SK-N-SH treated with all-trans-retinoic acid at 6 μM for 48 hours (cell line): ENCODE measurements around the gene GRK2.

Experiments
- ATAC-seq: fragments of 200-7000 bp; cut with Tn5 transposase; 3 replicates; pipeline ENCODE4 v1.9.1; 2020; ENCODE audit warnings: mild to moderate bottlenecking, moderate library complexity
- BACH2 ChIP-seq: fragments of 250-450 bp; sonication (Bioruptor Pico); IDR thresholded peaks from 2 replicates; pipeline ENCODE4 v1.9.0; 2021; ENCODE audit warnings: mild to moderate bottlenecking, borderline replicate concordance
- CREB5 ChIP-seq: fragments of 250-450 bp; sonication (Bioruptor Pico); IDR thresholded peaks from 2 replicates; pipeline ENCODE4 v1.5.1; 2020; ENCODE audit warnings: low read depth, mild to moderate bottlenecking, moderate library complexity
- ESRRG ChIP-seq: fragments of 250-450 bp; sonication (Bioruptor Pico); IDR thresholded peaks from 2 replicates; pipeline ENCODE4 v1.6.1; 2021; ENCODE audit warnings: mild to moderate bottlenecking
- GLIS3 ChIP-seq: fragments of 250-450 bp; sonication (Bioruptor Pico); IDR thresholded peaks from 2 replicates; pipeline ENCODE4 v1.5.0; 2020; ENCODE audit warnings: mild to moderate bottlenecking, moderate library complexity
- ISL1 ChIP-seq: fragments of 250-450 bp; sonication (Bioruptor Pico); IDR thresholded peaks from 2 replicates; pipeline ENCODE4 v2.1.2; 2022; ENCODE audit warnings: mild to moderate bottlenecking, moderate library complexity
- POU6F1 ChIP-seq: fragments of 250-450 bp; sonication (Bioruptor Pico); IDR thresholded peaks from 2 replicates; pipeline ENCODE4 v1.8.0; 2021; ENCODE audit warnings: low read depth, mild to moderate bottlenecking, moderate library complexity, borderline replicate concordance
- RARB ChIP-seq: fragments of 250-450 bp; sonication (Bioruptor Pico); IDR thresholded peaks from 2 replicates; pipeline ENCODE4 v1.8.0; 2021; ENCODE audit warnings: mild to moderate bottlenecking, moderate library complexity
- SNAI2 ChIP-seq: fragments of 250-450 bp; sonication (Bioruptor Pico); IDR thresholded peaks from 2 replicates; pipeline ENCODE4 v1.5.0; 2020; ENCODE audit warnings: mild to moderate bottlenecking, moderate library complexity
- TCF4 ChIP-seq: fragments of 250-450 bp; sonication (Bioruptor Pico); IDR thresholded peaks from 2 replicates; pipeline ENCODE4 v1.8.0; 2021; ENCODE audit warnings: mild to moderate bottlenecking, moderate library complexity, borderline replicate concordance
- TOX ChIP-seq: fragments of 250-450 bp; sonication (Bioruptor Pico); IDR thresholded peaks from 2 replicates; pipeline ENCODE4 v1.8.0; 2021; ENCODE audit warnings: mild to moderate bottlenecking, moderate library complexity, borderline replicate concordance
- TSHZ2 ChIP-seq: fragments of 250-450 bp; sonication (Bioruptor Pico); IDR thresholded peaks from 2 replicates; pipeline ENCODE4 v1.5.0; 2020; ENCODE audit warnings: mild to moderate bottlenecking, moderate library complexity
- ZC3H10 ChIP-seq: fragments of 250-450 bp; sonication (Bioruptor Pico); IDR thresholded peaks from 2 replicates; pipeline ENCODE4 v1.5.1; 2021; ENCODE audit warnings: mild to moderate bottlenecking, moderate library complexity
- ZFP3 ChIP-seq: fragments of 250-450 bp; sonication (Bioruptor Pico); IDR thresholded peaks from 2 replicates; pipeline ENCODE4 v1.5.0; 2020; ENCODE audit warnings: mild to moderate bottlenecking, moderate library complexity
- ZNF565 ChIP-seq: fragments of 450-650 bp; formaldehyde crosslinking; conservative IDR thresholded peaks from 2 replicates; pipeline ENCODE4 v1.5.0; 2020; ENCODE audit warnings: low read depth, mild to moderate bottlenecking, moderate library complexity
- ZNF70 ChIP-seq: fragments of 450-650 bp; formaldehyde crosslinking; IDR thresholded peaks from 2 replicates; pipeline ENCODE4 v1.5.0; 2020; ENCODE audit warnings: mild to moderate bottlenecking, moderate library complexity
- ZNF8 ChIP-seq: fragments of 450-650 bp; formaldehyde crosslinking; IDR thresholded peaks from 2 replicates; pipeline ENCODE4 v1.5.0; 2020; ENCODE audit warnings: mild to moderate bottlenecking, moderate library complexity
- TF ChIP-seq, protein P1 (sequence below): fragments of 250-450 bp; sonication (Bioruptor Pico); IDR thresholded peaks from 2 replicates; pipeline ENCODE4 v1.8.0; 2020; ENCODE audit warnings: mild to moderate bottlenecking, moderate library complexity, borderline replicate concordance
- TF ChIP-seq, protein P2 (sequence below): fragments of 250-450 bp; sonication (Bioruptor Pico); IDR thresholded peaks from 2 replicates; pipeline ENCODE4 v1.5.1; 2021; ENCODE audit warnings: mild to moderate bottlenecking, moderate library complexity

Gene GRK2

DNA sequence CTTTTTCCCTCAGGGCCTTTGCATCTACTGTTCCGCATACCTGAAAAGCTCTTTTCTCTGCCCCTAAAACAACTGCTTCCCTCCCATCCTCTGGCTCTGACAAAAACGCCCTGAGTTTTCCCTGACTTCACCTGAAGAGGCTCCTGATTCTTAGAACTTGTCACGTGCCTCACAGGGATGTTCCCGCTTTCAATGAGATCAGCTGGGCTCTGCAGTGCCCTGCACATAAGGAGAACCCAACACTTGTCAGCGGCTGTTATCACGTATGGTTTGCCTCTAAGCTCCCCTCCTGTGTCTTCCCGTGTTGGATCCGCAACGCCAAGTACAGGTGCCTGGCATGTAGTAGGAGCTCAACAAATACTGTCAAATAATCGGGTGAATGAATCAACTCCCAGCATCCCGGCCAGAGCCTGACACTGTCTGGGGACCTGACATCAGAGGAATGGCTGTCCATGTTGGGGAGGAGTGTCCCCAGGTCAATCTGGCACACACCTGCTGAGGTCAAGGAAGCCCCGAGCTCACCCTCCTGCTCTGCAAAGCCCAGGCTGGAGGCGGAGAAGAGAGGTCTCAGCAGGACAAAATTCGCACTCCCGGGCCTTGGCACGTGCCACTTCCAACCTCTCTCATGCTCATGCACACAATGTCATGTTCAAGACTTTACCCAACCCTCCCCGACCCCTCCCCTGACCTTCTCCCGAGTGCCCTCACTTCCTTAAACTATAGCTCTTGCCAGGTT lies 4.2 kb upstream of the GRK2 start:
- ATAC-seq: peak; percentile 1; the same call in 2 of the 3 replicates
- TF ChIP-seq, protein P1, sequence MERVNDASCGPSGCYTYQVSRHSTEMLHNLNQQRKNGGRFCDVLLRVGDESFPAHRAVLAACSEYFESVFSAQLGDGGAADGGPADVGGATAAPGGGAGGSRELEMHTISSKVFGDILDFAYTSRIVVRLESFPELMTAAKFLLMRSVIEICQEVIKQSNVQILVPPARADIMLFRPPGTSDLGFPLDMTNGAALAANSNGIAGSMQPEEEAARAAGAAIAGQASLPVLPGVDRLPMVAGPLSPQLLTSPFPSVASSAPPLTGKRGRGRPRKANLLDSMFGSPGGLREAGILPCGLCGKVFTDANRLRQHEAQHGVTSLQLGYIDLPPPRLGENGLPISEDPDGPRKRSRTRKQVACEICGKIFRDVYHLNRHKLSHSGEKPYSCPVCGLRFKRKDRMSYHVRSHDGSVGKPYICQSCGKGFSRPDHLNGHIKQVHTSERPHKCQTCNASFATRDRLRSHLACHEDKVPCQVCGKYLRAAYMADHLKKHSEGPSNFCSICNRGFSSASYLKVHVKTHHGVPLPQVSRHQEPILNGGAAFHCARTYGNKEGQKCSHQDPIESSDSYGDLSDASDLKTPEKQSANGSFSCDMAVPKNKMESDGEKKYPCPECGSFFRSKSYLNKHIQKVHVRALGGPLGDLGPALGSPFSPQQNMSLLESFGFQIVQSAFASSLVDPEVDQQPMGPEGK: no peak
- TF ChIP-seq TOX (CRISPR knock-in tag) (no peak), RARB (CRISPR knock-in tag) (no peak), BACH2 (CRISPR knock-in tag) (no peak), ZC3H10 (CRISPR knock-in tag) (no peak), ESRRG (CRISPR knock-in tag) (no peak), ZFP3 (CRISPR knock-in tag) (no peak), CREB5 (CRISPR knock-in tag) (no peak), TCF4 (no peak), ZNF70 (CRISPR knock-in tag) (no peak)

DNA sequence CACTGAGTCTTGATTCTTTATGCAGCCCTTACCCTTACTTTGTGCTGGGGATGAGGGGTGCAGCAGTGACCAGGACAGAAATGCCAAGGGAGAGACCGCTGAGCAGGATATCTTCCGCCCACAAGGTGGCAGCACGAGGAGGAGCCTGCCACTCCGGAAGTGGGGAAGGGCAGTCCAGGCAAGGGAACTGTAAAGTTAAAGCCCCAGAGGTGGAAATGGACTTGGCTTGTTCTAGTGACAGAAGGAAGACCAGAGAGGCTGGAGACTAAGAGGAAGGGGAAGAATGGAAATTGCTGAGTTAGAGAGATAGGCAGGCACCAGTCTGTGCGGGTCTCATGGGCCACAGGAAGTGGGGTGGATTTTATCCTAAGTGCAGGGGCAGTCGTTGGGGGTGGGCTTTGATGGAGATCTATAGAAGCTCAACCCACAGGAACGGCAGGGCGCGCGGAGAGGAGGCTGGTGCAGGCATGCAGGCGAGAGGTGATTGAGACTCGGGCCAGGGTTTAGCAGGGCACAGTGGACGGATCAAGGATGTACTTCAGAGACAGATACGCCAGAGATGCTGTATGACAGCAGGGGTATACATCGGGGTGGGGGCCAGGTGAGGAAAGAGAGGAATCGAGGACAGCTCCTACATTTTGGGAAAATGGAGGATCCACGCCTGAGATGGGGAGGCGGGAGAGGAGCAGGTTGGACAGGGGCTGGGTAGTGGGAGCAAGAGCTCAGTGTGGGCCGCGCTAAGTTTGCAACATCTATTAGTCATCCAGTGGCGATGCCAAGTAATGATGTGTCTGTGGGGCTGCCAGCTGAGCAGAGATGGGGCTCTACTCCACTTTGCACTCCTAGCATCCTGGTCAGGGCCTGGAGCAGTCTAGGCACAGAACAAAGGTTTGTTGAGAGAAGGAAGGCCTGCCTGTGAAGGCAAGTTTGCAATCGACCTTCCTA lies 3.3 kb upstream of the GRK2 start:
- peak; percentile 85 for ATAC-seq
- TF ChIP-seq GLIS3 (CRISPR knock-in tag) (no peak), POU6F1 (CRISPR knock-in tag) (no peak), ESRRG (CRISPR knock-in tag) (no peak), TSHZ2 (CRISPR knock-in tag) (no peak), ISL1 (CRISPR knock-in tag) (no peak), ZNF8 (CRISPR knock-in tag) (no peak), SNAI2 (no peak), ZFP3 (CRISPR knock-in tag) (no peak), ZC3H10 (CRISPR knock-in tag) (no peak), ZNF565 (CRISPR knock-in tag) (no peak), TOX (CRISPR knock-in tag) (no peak)
- TF ChIP-seq, protein P1: no peak
- TF ChIP-seq, protein P2, sequence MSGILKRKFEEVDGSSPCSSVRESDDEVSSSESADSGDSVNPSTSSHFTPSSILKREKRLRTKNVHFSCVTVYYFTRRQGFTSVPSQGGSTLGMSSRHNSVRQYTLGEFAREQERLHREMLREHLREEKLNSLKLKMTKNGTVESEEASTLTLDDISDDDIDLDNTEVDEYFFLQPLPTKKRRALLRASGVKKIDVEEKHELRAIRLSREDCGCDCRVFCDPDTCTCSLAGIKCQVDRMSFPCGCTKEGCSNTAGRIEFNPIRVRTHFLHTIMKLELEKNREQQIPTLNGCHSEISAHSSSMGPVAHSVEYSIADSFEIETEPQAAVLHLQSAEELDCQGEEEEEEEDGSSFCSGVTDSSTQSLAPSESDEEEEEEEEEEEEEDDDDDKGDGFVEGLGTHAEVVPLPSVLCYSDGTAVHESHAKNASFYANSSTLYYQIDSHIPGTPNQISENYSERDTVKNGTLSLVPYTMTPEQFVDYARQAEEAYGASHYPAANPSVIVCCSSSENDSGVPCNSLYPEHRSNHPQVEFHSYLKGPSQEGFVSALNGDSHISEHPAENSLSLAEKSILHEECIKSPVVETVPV (CRISPR knock-in tag): no peak
- TF ChIP-seq, all 23 proteins: peak for 0
